ENCODE measurements around the gene PPP1R9B. TPM values are rescaled to one million over a fixed set of nuclear protein-coding genes. Genes with fewer than 3 reads are reported as not detected.

PPP1R9B gene
- total and polyA plus RNA-seq, 2 of the 8 experiments (the other 6 are each of a cell fraction or from before 2014, with no cell fraction given) = 5.2 to 13.1 TPM

DNA sequence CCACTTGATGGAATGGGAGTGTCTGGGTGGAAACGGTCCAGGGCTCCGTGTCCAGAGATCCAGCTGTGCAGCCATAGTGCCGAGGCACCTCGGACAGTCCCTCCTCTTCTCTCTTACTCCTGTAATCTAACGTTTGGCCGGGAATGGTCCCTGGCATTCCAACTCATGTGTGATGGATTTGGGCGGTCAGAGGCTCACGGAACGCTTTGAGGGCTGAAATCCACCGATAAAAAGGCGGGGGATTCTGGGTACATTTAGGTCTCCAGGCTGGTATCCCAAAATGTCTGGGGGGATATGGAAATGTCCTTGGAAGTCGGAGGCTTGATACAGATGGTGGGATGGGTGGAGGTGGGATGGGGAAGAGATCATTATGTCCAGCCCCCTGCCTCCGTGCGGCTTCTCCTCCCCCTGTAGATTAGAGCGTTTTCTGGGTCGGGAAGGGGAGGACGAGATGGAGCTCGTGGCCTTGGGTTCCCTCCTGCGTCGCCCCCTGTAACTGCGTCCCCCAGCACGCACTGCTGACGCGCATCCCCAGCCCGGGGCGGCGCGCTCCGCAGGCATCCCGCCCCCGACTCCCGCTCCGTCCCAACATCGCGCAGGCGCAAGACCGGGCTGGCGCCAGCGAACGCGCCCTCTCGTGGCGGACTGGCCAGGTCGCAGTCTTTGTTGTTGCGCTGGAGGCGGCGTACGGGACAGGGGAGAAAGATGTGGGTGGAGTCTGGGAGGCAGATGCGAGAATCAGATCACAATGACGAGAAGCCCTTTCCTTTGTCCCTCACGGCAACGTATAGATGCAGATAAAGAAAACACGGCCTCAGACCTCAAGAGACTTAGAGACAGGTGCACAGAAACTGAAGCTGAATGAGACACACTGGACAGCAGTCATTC, 10.8 kb upstream of the PPP1R9B start (continued):
- TF ChIP-seq SP4 (IDR thresholded peaks at IDR 0.05; ENCODE audit: low read length) (peak; percentile 49; the same call in 1 of the 2 replicates), POU5F1 (IDR thresholded peaks at IDR 0.05; ENCODE audit: low read depth, low read length) (no peak), HDAC6 (IDR thresholded peaks at IDR 0.05; ENCODE audit: low read depth, low read length) (no peak), POLR2AphosphoS5 (IDR thresholded peaks at IDR 0.05; ENCODE audit: low read depth, low read length) (peak; percentile 39; the same call in 1 of the 2 replicates), TBP (IDR thresholded peaks at IDR 0.05; ENCODE audit: low read depth, low read length) (peak; percentile 13; the same call in 1 of the 2 replicates), TEAD4 (IDR thresholded peaks at IDR 0.05; ENCODE audit: low read depth, low read length) (peak; percentile 16; the same call in 1 of the 2 replicates), SP1 (IDR thresholded peaks at IDR 0.05; ENCODE audit: low read depth, low read length) (no peak), TAF1 (IDR thresholded peaks at IDR 0.05; ENCODE audit: low read depth, low read length) (peak; percentile 53; the same call in 1 of the 2 replicates), GABPA (IDR thresholded peaks at IDR 0.05; ENCODE audit: borderline replicate concordance, insufficient read depth, low read length) (peak; percentile 53; the same call in 1 of the 2 replicates), RBBP5 (IDR thresholded peaks at IDR 0.05; ENCODE audit: borderline replicate concordance, low read depth, low read length) (peak; percentile 19; the same call in 1 of the 2 replicates), NRF1 (IDR thresholded peaks at IDR 0.05; ENCODE audit: low read depth, low read length) (peak; percentile 74), POLR2A (IDR thresholded peaks at IDR 0.05; ENCODE audit: control extremely low read depth in 1 of 2, low read depth in 2 of 2, low read length in 2 of 2) (peak in 1 of 2 experiments; percentile 55; a peak in 1 of 3 replicates)
- TF ChIP-seq, protein P1, sequence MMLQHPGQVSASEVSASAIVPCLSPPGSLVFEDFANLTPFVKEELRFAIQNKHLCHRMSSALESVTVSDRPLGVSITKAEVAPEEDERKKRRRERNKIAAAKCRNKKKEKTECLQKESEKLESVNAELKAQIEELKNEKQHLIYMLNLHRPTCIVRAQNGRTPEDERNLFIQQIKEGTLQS (IDR thresholded peaks at IDR 0.05; ENCODE audit: insufficient read depth, low read depth, low read length) = peak; percentile 62; the same call in 1 of the 2 replicates
- TF ChIP-seq, protein P2, sequence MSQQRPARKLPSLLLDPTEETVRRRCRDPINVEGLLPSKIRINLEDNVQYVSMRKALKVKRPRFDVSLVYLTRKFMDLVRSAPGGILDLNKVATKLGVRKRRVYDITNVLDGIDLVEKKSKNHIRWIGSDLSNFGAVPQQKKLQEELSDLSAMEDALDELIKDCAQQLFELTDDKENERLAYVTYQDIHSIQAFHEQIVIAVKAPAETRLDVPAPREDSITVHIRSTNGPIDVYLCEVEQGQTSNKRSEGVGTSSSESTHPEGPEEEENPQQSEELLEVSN (IDR thresholded peaks at IDR 0.05) = peak; percentile 91
- TF ChIP-seq, protein P3, sequence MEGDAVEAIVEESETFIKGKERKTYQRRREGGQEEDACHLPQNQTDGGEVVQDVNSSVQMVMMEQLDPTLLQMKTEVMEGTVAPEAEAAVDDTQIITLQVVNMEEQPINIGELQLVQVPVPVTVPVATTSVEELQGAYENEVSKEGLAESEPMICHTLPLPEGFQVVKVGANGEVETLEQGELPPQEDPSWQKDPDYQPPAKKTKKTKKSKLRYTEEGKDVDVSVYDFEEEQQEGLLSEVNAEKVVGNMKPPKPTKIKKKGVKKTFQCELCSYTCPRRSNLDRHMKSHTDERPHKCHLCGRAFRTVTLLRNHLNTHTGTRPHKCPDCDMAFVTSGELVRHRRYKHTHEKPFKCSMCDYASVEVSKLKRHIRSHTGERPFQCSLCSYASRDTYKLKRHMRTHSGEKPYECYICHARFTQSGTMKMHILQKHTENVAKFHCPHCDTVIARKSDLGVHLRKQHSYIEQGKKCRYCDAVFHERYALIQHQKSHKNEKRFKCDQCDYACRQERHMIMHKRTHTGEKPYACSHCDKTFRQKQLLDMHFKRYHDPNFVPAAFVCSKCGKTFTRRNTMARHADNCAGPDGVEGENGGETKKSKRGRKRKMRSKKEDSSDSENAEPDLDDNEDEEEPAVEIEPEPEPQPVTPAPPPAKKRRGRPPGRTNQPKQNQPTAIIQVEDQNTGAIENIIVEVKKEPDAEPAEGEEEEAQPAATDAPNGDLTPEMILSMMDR (IDR thresholded peaks at IDR 0.05; ENCODE audit: control extremely low read depth in 1 of 3, insufficient read depth in 1 of 3, low read depth in 1 of 3, low read length in 3 of 3) = peak; percentile 89 to 99 (median 97)
- TF ChIP-seq, protein P4, sequence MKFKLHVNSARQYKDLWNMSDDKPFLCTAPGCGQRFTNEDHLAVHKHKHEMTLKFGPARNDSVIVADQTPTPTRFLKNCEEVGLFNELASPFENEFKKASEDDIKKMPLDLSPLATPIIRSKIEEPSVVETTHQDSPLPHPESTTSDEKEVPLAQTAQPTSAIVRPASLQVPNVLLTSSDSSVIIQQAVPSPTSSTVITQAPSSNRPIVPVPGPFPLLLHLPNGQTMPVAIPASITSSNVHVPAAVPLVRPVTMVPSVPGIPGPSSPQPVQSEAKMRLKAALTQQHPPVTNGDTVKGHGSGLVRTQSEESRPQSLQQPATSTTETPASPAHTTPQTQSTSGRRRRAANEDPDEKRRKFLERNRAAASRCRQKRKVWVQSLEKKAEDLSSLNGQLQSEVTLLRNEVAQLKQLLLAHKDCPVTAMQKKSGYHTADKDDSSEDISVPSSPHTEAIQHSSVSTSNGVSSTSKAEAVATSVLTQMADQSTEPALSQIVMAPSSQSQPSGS (IDR thresholded peaks at IDR 0.05; ENCODE audit: low read length) = 0 out of 2 replicates have a peak, but pooled peaks have one; percentile 22
- TF ChIP-seq, protein P5, sequence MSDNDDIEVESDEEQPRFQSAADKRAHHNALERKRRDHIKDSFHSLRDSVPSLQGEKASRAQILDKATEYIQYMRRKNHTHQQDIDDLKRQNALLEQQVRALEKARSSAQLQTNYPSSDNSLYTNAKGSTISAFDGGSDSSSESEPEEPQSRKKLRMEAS (IDR thresholded peaks at IDR 0.05) = peak; percentile 87
